Measurements from ENCODE around the gene METTL13. TPM values are rescaled to one million over a fixed set of nuclear protein-coding genes. Genes with fewer than 3 reads are reported as not detected.

The METTL13 gene
- total RNA-seq, 1 experiment from 2014 or later, result 64.5 TPM

- Histone ChIP-seq H2AFZ (ENCODE audit: low read length) (no peak overlapping the region), H3K14ac (ENCODE audit: insufficient read depth, low read length) (no peak overlapping the region)
Observed at GRCh38 chr1:171826973-171827372, 45.5 kb downstream of the METTL13 start.

More at GRCh38 chr1:171826973-171827372, 45.5 kb downstream of the METTL13 start:
- Mint-ChIP-seq H3K9me3 (peaks cover 36 to 39% of the 10 kb centered on the region in 2 experiments), H3K36me3 (ENCODE audit: insufficient read depth in 1 of 3, low read depth in 3 of 3) (peaks cover 10 to 31% (median 30%) of the 10 kb centered on the region in 3 experiments), H3K4me3 (no peak overlapping the region), H3K27me3 (ENCODE audit: low read depth) (peaks cover 2% of the 10 kb centered on the region; the same call in 1 of the 2 replicates), H3K27ac (no peak overlapping the region), H3K4me1 (no peaks in the 10 kb centered on the region)
- Histone ChIP-seq H3T11ph (ENCODE audit: low read length) (no peak overlapping the region), H3K79me1 (ENCODE audit: insufficient read depth, low read depth, low read length, poor library complexity, severe bottlenecking) (no peaks in the 10 kb centered on the region), H3K18ac (ENCODE audit: insufficient read length, low read depth, low read length) (no peak overlapping the region), H2BK20ac (ENCODE audit: low read depth, low read length, poor library complexity, severe bottlenecking) (no peak overlapping the region), H3K4me1 (ENCODE audit: insufficient read depth, low read length) (no peaks in the 10 kb centered on the region), H4K8ac (replicated peaks; ENCODE audit: insufficient read length, low read depth, low read length) (no peak overlapping the region), H3K27me3 (ENCODE audit: insufficient read depth, low read length) (no peaks in the 10 kb centered on the region), H4K20me1 (ENCODE audit: control insufficient read depth, insufficient read depth, insufficient read length) (no peaks in the 10 kb centered on the region), H4K91ac (ENCODE audit: insufficient read length, low read depth, low read length) (no peak overlapping the region), H2BK120ac (ENCODE audit: low read depth, low read length, poor library complexity, severe bottlenecking) (no peak overlapping the region), H3K56ac (ENCODE audit: insufficient read length, low read depth, low read length) (no peak overlapping the region), H3K23ac (ENCODE audit: insufficient read length, low read depth, low read length) (no peak overlapping the region), H2BK15ac (ENCODE audit: low read depth, low read length) (no peak overlapping the region), H2BK12ac (ENCODE audit: insufficient read length, low read depth, low read length) (no peak overlapping the region), H3K9me3 (ENCODE audit: control insufficient read depth, low read depth, low read length) (peaks cover 7% of the 10 kb centered on the region), H3K27ac (ENCODE audit: insufficient read length, low read depth, low read length) (no peak overlapping the region), H2AK5ac (ENCODE audit: insufficient read length, low read length) (no peak overlapping the region), H3K4ac (ENCODE audit: low read depth, low read length) (no peak overlapping the region), H2BK5ac (ENCODE audit: insufficient read length, low read length) (no peak overlapping the region), H3K4me2 (ENCODE audit: insufficient read depth, insufficient read length, low read length) (no peak overlapping the region), H3K9ac (ENCODE audit: extremely low read depth, insufficient read length, low read length) (no peak overlapping the region), H3K23me2 (ENCODE audit: insufficient read length, low read depth, low read length, poor library complexity, severe bottlenecking) (no peaks in the 10 kb centered on the region), H3K79me2 (ENCODE audit: insufficient read depth, low read length) (no peaks in the 10 kb centered on the region), H4K5ac (ENCODE audit: insufficient read length, low read depth, low read length) (no peak overlapping the region)
- TF ChIP-seq, protein P1, sequence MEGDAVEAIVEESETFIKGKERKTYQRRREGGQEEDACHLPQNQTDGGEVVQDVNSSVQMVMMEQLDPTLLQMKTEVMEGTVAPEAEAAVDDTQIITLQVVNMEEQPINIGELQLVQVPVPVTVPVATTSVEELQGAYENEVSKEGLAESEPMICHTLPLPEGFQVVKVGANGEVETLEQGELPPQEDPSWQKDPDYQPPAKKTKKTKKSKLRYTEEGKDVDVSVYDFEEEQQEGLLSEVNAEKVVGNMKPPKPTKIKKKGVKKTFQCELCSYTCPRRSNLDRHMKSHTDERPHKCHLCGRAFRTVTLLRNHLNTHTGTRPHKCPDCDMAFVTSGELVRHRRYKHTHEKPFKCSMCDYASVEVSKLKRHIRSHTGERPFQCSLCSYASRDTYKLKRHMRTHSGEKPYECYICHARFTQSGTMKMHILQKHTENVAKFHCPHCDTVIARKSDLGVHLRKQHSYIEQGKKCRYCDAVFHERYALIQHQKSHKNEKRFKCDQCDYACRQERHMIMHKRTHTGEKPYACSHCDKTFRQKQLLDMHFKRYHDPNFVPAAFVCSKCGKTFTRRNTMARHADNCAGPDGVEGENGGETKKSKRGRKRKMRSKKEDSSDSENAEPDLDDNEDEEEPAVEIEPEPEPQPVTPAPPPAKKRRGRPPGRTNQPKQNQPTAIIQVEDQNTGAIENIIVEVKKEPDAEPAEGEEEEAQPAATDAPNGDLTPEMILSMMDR (conservative IDR thresholded peaks at IDR 0.05), result no peak
- DNase-seq, result no peak
- no CpG with 5 or more reads among the region's 1 CpG for WGBS (ENCODE audit: extremely low coverage, insufficient read length, low lambda C conversion rate)
